GM10266 (cell line): ENCODE measurements around the gene VWA5B2.

ENCODE experiments used
- DNase-seq: peaks from one replicate; pipeline ENCODE4 v3.0.0; 2012; ENCODE audit errors: extremely low spot score
- TF ChIP-seq, protein P1 (sequence below): IDR thresholded peaks from 2 replicates; pipeline ENCODE4 v1.5.1; 2012; ENCODE audit warnings: mild to moderate bottlenecking, low read depth; ENCODE audit not compliant: control insufficient read depth, insufficient read depth; ENCODE audit errors: missing control alignments

Gene VWA5B2

DNA sequence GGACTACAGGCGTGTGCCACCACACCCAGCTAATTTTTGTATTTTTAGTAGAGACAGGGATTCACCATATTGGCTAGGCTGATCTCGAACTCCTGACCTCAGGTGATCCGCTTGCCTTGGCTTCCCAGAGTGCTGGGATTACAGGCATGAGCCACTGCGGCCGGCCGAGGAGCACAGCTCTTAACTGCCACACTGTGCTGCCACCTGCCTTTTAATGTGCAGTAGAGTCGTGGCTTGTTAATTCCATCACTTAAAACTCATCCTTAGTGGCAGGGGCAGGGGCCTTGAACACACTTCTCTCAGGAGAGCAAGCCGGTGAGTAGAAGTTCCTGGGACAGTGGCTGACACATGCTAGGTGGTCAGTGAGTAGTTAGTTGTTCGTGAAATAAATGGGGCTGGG is 30.9 kb upstream of the VWA5B2 start:
- TF ChIP-seq, protein P1, sequence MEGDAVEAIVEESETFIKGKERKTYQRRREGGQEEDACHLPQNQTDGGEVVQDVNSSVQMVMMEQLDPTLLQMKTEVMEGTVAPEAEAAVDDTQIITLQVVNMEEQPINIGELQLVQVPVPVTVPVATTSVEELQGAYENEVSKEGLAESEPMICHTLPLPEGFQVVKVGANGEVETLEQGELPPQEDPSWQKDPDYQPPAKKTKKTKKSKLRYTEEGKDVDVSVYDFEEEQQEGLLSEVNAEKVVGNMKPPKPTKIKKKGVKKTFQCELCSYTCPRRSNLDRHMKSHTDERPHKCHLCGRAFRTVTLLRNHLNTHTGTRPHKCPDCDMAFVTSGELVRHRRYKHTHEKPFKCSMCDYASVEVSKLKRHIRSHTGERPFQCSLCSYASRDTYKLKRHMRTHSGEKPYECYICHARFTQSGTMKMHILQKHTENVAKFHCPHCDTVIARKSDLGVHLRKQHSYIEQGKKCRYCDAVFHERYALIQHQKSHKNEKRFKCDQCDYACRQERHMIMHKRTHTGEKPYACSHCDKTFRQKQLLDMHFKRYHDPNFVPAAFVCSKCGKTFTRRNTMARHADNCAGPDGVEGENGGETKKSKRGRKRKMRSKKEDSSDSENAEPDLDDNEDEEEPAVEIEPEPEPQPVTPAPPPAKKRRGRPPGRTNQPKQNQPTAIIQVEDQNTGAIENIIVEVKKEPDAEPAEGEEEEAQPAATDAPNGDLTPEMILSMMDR: no peak
- DNase-seq: no peak

DNA sequence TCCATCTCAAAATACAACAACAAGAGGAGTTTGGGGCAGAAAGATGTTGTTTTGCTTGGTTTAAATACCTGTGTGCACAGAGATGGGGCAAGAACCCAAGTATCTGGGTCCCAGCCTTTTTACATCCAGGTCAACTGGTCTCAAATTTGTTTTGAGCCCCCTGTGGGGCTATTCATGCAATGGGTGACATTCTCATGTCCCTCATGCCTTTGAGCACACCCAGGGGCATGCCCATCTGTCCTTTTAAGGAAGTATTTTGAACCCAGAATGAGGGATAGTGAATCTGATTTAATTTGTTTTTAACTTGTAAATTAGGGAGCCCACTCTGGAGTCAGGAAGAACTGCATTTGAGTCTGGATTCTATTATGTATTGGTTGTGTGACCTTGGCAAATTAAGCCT is 28.6 kb upstream of the VWA5B2 start:
- DNase-seq: no peak
- TF ChIP-seq, protein P1: no peak

DNA sequence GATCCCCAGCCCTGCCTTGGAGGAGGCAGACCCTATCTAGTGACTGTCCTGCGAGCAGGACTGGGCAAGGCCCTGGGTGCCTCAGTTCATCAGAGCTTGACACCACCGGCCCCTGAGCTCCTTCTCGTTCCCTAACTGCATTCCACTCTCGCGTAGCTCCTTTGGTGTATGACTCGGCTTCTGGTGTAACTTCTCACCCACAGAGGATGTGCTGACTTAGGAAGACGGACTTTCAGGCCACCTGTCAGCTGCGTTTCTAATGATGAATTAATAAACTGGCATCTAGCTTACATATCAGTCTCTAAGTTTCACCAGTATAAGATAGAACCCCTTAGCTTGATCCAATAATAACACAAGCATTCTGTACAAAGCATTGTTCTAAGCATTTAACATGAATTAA is 25.9 kb upstream of the VWA5B2 start:
- DNase-seq: no peak
- TF ChIP-seq, protein P1: no peak

DNA sequence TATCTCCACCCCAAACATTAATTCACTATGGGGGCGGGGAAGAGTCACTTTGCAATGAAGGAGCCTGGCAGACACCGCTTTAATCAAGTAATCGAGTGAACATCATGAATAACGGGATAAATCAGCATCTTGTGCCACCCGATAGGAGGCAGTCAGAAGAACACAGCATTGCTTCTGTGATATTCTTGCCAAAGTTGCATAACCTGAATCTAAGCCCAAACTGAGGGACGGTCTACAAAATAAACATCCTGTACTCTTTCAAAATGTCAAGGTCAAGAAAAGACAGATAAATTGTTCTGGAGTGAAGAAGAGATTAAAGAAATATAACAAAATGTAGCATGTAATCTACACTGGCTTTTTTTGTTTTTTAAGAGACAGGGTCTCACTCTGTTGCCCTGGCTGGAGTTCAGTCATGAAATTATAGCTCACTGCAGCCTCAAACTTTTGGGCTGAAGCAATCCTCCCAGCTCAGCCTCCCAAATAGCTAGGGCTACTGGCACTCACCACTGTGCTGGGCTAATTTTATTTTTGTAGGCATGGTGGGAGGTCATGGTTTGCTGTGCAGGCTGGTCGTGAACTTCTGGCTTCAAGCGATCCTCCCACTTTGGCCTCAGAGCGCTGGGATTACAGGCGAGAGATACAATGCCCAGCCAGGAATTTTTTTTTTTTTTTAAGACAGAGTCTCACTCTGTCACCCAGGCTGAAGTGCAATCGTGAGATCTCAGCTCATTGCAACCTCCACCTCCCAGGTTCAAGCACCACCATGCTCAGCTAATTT is 20.1 kb upstream of the VWA5B2 start:
- TF ChIP-seq, protein P1: no peak
- DNase-seq: no peak

DNA sequence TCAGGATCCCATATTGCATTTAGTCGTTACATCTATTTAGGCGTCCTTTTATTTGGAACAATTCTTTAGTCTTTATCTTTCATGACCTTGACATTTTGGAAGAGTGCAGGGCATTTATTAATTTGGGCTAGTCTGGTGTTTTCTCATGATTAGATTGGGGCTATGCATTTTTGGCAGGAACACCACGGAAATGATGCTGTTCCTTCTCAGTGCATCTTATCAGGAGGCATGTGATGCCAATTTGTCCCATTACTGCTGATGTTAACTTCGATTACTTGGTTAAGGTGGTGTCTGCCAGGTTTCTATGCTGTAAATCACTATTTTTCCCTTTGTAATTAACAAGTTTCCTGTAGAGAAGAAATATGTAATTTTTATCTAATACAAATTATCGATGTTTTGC is 18.1 kb upstream of the VWA5B2 start:
- TF ChIP-seq, protein P1: no peak
- no peak for DNase-seq

DNA sequence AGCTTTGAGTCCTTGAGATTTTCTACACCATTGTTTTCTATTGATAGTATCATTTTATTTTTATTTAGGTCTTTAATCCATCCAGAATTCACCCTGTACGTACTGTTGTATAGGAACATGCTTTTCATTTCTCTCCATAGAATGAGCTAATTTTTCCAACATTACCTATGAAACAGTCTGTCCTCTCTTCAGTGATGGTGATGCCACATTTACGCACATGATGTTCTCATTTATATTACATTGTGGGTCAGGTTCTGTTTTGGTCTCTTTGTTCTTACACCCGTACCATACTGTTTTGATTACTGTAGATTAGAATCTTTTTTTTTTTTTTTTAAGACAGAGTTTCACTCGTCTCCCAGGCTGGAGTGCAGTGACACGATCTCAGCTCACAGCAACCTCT is 17.7 kb upstream of the VWA5B2 start:
- no peak for DNase-seq
- TF ChIP-seq, protein P1: no peak

DNA sequence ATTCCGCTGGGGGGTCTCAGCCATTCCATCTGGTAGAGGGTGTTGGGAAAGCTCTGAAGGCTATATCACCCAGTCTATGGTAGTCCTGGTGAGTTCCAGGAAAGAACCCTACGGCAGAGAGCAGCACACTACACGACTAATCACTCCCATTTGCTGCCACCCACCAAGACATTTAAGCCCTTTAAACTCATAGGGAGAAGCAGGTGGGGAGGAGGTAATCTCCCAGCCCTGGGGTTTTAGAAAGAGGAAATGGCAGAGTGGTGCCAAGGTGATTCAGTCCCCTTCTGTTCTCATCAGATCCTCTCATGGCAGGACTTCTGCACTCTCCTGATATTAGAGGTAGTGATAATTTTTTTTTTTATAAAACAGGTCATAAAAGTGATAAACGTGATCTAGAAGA is 10.6 kb upstream of the VWA5B2 start:
- no peak for DNase-seq
- TF ChIP-seq, protein P1: no peak
